Vagina (tissue), 2 donors: ENCODE data around the gene IRF5.

Experiments used
- CTCF ChIP-seq, 3 experiments: fragments of 450-650 bp in 2 of 3; fragments of 200-600 bp in 1 of 3; sonication (generic) in 1 of 3; IDR thresholded peaks; one replicate each; pipeline ENCODE4 v1.5.1; 2017 to 2019; ENCODE audit warnings: antibody characterized with exemption in 3 of 3, mild to moderate bottlenecking in 2 of 3, moderate library complexity in 2 of 3
- POLR2AphosphoS5 ChIP-seq, 2 donors: sonication (generic); formaldehyde crosslinking; IDR thresholded peaks; one replicate each; pipeline ENCODE4 v1.9.0; 2017; ENCODE audit warnings: antibody characterized with exemption in 2 of 2, mild to moderate bottlenecking in 2 of 2, low read depth in 1 of 2; ENCODE audit not compliant: insufficient read depth in 1 of 2

- no peak for TF ChIP-seq CTCF (IDR thresholded peaks at IDR 0.05)
- TF ChIP-seq POLR2AphosphoS5 (IDR thresholded peaks at IDR 0.05; ENCODE audit: insufficient read depth in 1 of 2, low read depth in 1 of 2): no peak
Measured at GRCh38 chr7:128940494-128941322, 3.0 kb downstream of the IRF5 start.
